GM19043 (cell line): ENCODE data around the gene IGF2.

Experiments used
- ATAC-seq: cut with Tn5 transposase; IDR thresholded peaks from one replicate; pipeline ENCODE4 v1.9.1; 2021; ENCODE audit warnings: low read depth; ENCODE audit not compliant: unreplicated experiment

IGF2 gene

DNA sequence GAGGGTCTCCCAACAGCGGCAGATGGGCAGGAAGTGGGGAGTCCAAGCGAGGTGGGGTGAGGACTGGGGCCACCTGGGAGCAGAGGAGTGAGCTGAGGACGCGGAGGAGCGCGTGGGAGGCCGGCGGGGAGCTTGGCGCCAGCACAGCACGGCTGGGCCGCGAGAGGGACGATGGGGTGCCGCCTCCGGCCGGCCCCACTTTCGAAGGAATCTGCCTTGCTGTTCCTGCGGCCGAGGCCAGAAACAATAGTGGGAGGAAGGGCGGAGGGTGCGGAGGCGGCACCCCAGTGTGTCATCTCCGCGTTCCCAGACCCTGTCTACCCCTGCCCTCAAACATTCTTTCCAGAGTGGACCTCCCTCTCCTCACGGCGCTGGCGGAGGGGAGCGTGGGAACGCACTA, 16.3 kb upstream of the IGF2 start:
- ATAC-seq: no peak

DNA sequence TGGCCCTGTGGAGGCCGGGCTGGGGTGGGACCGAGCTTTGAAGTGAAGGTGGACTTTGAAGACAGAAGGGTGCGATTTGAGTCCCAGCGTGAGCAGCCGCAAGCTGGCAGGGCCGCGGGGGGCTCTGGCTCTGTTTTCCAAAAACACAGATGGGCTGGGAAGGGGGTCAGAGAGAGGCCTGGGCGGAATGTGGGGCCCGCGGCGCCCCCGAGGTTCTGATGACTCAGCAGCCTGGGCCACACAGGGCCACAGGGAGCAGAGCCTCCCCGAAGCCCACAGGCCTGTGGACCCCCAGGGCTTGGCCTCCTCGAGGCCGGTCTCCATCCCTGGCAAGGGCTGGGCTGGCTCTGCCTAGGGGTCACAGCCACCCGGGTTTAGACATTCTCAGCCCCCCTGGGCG, 15.7 kb upstream of the IGF2 start:
- no peak for ATAC-seq

DNA sequence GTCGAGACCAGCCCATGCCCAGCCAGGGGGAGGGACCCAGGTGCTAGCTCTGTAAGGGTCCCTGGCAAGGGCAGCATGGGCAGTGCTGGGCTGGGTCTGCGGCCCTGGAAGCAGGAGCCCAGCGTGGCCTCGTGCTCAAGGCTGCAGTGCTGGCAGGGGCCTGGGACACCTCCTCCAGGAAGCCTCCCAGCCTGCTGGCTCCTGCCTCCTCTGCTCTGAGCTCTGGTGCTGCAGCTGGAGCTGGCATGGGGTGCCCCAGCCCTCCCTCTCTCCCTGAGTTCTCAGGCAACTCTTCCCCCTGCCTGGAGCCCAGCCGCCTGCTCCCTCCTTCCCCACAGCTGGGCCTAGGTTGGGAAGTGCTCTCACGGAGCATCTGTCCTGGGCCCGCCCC, 15.0 kb upstream of the IGF2 start:
- ATAC-seq: no peak

DNA sequence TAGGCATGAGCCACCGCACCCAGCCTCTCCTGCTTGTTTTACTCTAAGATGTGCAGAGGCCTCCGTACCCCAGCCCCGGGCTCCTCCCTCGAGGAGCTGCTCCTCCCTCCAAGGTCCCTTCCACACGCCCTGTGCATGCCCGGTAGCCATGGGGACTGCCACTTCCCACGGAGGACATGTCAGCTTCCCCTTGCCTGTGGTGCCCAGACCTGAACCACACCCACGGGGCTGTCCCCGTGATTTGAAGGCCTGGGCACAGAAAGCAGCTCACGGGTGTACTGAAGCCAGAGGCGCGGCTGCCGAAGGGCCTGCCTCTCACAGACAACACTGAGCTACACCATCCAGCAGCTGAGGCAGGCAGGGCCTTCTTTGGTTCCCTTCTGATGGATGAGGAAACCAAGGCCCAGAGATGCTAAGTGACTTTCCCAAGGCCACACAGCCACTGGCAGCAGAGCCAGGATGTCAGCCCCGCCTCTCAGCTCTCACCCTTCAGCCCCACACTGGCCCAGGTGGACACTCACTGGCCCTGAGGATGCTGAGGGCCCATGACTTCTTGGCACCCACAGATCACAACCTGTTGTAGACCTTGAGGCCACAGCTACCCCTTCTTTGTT, 14.5 kb upstream of the IGF2 start:
- no peak for ATAC-seq

DNA sequence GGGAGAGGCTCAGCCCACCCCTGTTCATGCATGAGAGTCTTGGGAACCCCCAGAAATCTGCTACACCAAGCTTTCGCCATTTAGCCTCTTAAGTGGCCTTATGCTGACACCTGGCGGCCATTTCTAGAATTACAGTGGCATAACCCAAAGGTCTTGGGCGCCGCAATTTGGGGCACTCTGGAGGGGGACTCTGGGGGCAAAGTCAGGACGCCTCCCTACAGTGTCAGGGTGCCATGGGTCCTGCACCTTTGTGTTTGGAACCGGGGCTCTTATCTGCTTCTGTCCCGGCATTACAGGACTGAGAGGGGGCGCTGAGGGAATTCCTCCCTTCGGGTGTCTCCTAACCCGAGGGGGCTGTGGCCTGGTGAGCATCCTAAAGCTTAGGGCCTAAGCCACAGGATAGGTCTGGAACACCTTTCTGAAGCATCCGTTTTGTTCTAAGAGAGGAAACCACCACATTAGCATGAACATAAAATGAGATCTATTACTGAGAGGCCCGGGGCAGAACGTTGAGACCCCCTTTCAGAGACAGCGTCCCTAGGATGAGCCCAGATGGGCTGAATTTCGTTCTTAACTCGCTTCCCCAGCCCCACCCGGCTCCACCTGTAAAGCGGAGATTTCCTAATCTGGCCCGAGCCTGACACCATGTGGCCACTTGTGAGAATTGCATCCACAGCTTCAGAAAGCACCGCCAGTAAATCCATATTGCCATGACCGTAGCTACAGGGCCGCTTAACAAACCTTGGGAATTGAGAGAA, 12.5 kb upstream of the IGF2 start:
- no peak for ATAC-seq

DNA sequence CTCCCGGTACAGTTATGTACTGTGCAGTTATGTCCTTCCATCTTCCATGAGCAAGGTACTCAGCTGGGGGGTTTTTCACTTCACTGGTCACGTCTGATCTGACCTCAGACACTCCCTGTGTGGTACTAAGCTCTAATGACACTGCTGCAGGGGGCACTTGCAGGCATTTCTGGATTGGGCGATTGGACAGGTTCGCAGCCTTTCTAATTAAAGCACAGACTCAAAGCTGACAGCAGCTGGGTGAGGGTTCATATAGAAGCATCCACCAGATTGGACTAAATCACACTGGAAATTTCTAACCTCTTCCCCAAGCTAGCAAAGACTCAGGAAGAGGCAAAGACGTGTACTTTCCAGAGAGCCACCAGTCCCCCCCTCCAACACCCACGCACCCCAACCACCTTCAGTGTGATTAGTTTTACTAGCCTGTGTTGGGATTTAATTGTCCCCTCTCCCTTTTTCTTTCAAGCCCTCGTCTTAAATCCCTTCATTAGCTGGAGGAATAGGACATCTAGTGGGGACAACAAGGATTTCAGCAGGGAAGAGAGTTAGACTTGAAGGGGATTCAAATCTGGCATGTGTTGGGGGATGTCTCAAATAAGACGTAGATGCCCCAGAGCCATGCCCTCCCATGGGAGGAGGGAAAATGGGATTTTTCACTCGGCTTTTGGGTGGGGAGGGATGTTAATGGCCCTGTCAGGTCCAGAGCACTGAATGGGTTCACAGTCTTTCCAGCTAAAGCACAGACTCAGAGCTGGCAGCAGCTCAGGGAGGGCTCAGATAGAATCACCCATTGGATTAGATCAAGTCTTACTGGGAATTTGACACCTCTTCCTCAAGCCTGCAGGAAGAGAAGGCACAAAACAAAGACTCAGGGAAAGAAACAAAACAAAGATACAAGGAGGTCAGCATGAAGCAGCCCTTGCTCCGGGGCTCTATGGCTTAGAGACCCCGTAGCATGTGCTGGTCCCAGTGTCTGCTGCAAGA, 11.0 kb upstream of the IGF2 start:
- no peak for ATAC-seq

DNA sequence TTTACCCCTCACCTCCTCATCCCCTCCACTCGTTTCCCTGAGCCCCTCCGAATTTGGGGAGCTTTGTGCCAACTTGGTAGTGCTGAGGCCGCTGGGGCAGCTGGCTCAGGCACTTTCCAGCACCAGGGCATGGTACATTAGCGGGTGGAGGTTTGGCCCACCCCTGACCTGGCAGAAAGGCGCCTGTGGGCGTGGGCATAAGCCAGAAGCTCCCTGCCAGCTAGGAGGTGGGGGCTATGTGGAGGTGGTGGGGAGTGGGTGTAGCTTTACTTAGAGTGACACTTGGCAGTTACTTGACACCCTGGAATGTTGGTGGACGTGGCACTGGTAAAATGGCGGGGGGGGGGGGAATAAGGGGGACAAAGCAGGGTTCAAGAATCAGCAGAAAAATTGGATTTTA, 10.3 kb upstream of the IGF2 start:
- ATAC-seq: no peak

DNA sequence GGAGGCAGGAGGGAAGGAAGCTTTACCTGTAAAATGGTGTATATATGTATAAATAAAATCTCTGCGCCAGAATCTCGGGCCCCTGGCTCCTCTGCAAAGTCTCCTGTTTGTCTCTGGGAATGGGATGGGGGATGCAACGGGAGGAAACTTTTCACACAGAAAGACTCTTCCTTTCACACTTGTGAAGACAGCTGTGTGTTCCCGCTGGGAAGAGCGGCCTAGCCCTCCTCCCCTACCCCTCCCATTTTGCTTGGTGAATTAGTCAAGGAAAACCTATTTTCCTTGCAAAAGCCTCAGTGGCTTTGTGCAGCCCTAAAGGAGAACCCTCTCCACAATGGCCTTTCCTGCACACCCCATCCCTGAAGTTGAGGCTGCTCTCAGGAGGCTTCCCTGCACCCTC, 9.4 kb upstream of the IGF2 start:
- no peak for ATAC-seq

DNA sequence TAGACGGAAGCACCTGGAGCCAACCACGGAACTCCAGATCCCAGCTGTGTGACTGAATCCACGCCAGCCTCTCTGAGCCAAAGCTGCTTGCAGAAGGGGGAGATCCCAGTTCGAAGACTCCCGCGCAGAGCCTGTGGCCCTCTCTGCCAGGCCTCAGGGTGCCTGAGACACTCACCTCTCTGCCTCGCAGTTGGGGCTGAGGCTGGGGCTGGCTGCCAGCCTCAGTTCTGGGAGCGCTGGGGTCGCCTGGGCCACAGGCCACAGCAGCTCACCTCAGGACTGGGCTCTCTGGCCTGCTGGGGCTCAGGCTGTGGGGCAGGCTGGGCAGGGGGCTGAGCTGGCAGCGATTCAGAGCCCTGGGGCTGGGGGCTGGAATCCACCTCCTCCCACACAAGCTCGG, 8.2 kb upstream of the IGF2 start:
- ATAC-seq: no peak

DNA sequence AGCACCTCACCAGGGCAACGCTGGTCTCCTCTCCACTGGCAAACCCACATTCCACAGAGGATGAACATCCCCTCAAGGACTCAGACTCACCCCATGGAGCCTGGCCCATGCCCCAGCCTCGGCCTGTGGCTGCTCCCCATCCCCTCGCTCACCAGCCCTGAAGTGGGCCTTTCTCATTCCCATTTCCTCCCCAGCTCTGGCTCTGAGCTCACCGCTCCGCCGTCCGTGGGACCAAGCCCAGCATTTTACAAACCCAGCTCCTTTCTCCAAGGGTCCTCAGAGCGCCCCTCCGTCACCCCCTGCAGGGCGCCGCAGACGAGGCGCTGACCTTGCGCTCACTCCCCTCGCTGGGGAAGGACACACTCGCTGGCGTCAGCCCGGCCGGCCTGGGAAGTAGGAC, 6.9 kb upstream of the IGF2 start:
- no peak for ATAC-seq

DNA sequence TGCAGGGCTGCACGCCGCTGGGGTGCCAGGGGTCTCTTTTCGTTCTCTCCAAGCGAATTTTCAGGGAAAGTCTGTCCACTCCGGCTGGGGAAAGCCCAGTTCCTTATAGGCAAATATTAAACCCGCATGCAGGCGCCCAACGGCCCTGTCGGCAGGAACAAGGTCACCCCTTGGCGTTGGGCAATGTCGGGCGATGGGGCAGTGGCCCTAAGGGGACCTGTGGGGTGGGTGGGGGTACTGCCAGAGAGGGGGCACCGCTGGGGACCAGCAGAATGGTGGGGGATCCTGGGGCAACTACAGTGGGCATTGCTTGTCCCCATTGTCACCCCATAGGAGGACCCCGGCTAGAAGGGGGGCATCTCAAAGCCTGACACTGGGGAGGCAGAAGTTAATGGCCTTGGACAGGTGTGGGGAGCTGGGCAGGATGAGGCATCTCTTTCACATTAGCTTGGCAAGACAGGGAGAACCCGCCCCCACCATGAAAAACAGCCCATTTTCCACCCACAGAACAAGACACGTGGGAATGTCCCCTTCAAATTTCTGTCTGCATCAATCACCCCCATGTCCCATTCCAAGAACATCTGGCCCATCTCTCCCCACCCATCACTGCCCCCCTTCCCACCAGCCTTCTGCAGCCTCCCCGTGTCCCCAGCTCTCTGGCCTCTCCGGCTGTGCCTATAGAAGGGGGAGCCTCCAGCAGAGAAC, 5.5 kb upstream of the IGF2 start:
- ATAC-seq: no peak

DNA sequence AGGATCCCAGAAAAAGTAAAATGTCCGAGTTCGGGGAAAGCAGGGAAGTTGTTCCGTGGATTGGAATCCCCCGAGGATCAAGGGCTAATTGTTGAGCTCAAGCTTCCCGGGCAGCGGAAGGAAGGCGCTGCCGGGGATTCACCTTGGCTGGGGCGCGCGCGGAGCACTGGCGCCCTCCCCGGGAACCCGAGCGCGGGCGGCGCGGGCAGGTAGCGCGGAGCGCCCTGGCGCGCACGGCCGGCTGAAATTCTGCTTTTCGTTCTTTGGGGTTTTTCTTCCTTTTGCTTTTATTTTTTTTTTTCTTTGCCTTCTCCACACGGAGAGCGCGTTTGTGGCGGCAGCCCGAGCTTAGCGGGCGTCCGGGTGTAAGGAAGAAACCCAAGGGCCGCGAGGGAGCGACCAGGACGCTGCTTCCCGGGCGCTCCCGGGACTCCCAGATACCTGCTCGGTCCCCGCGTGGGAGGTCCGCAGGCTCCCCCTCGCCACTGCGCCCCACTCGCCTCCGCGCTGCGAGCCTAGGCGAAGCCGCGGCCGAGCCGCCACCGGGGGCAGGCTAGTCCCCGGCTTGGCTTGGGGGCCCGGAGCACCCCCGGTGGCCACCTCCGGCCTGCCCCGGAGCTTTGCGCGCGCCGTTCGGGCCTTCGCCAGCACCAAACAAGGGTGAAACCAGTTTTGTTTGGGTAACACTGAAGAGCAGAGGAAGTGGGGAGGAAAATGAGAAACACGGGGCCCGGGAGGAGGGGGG, 4.8 kb upstream of the IGF2 start:
- no peak for ATAC-seq

DNA sequence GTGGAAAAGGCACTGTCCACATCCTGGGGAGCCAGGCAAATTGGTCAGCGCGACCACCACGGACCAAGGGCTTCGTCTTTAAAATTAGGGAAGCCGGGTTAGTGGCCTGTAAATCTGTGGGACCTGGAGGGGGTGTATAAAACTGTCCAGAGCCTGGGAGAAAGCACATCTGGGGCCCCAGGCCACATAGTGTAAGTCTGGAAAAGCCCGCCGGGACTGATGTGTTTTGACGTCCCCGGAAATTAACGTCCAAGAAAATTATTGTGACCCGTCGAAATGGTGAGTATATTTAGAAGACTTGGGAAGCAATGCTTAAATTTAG, 4.2 kb upstream of the IGF2 start:
- no peak for ATAC-seq

DNA sequence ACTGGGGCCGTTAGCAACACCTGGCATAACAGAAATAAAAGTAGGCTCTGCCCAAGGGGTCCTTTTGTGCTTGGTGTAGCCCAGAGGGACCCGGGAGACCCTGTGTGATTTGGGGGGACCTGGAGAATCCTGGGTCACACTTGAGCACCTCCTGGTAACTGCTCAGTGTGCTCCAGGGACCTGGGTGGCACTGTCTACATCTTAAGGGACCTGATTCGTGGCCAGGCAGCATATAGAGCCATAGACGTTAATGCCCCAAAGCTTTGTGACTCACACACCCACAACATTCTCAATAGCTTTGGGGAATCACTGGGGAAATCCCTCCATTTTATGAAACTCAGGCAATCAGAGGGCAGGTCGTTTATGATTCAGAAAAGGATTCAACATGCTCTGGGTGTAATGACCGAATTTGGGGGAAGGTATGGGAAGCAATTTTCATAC, 3.6 kb upstream of the IGF2 start:
- no peak for ATAC-seq

DNA sequence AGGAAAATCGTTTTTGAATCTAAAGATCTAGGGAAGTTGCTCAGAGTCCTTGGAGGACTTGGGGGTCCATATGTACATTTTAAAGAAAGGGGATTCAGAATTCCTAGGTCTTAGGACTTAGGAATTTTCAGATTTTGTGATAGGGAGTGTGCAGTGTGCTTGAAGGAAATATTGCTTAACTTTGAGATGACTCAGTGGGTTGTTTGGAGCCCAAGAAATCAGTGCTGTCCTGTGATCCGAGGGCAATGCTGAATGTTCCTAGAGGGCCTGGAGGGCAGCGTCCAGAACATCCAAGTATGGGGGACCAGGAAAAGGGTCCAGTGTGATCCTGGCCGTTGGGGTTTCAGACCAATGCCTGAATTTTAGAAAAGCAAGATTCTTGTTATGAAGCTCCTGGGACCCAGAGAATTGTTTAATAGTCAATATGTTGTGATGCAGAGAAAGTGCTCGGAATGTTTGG, 3.1 kb upstream of the IGF2 start:
- ATAC-seq: no peak

DNA sequence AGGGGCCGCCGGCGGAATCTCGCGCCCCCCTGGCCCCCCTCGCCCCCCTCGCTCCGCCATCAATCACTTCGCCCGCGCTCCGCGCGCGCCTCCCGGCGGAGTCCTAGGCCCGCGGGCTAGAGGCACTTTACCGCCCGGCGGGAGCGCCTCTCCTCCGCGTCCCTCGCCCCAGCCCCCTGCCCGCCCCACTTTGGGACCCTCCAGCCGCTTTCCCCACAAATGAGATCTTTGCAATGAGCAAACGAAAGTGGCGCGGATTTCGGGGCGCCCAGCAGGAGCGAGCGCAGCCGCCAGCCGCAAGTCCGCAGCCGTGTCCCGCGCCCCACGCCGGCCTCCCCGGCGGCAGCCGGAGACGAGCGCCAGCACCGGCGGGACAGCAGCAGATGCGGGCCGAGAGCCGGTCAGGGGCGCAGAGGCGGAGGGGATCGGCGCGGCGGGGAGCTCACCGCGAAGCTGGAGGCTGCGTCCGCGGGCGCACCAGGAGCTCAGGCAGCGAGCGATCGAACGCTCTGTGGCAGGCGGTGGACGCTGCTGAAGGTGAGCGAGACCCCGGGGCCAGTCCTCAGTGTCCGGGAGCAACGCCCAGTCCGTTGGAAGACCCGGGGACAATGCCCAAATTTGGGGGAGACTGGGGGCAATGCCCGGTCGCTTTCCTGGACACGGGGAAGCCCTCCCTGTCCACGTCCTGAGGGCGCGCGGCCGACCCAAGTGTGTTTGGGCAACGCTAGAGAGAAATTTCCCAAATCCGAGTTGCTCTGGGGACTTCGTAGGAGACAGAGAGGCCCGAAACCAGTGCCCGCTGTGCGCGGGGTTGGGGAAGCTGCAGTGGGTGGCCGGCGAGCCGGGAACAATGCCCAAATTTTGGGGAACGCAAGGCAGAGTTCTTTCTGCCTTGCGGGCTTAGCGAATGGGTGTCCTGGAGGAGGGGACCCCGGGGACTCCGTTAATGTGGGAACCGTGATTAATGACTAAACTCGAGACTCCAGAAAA, 1.5 kb upstream of the IGF2 start:
- ATAC-seq: no peak

DNA sequence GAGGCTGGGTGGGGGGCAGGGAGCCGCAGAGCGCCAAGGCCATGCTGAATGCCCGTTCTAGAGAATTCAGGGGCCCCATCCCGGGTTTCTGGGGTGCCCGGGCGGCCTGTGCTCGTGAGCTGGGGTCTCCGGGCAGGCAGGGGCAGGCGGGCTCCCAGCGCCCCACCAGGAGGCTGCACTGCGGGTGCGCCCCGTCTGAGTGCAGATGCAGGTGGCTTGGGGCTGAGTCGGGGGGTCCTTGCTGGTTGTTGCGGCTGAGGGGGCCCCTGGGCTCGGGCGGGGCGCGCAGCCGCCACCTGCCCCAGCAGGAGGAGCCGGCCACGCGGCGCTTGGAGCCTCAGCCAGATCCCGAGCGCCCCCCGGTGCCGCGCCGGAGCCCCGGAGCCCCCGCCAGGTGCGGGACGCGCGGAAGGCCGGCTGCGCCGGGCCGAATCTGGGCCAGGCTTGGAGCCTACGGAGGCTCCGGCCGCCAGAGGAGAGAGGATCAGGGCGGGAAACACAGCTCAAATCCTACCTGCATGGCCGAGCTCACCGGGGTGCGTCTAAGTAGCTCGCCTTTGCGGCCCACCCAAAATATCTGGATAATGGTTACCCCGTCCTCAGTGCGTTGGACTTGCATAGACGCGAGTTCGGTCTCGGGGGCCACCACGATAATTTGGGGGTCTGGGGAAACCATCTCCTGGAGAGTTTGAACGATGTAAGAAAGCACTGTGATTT, 590 bp upstream of the IGF2 start:
- no peak for ATAC-seq

DNA sequence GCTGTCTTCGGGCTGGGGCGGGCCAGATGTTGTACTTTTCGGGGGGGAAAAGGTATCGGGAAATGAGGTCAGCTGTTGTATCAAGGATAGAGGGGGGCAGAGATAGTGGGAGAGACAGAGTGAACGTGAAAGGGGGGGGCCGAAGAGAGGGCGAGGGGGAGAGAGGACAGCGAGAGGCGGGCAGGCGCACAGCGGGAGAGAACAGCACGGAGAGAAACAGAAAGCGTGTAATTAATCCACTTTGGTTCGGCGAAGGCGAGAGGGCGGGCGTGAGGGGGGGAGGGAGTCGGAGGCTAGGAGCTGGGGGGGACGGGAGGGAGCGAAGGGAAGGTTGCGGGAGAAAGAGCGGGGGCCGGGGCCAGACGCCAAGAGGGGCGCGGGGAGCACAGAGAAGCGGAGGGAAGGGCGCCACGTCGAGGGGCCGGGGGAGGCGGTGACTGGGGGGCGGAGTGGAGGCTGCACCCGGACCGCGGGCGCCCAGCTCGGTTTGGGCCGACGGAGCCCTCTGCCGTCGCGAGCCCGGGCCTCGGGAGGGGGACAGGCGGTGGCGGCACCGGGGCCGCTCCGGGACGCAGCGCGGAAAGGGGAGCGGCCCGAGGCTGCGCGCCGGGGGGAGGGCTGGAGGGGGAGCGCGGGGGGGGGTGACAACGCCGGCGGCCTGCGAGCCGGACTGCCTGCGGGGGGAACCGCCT, 612 bp downstream of the IGF2 start:
- no peak for ATAC-seq
